ENCODE measurements around the gene TRABD2A. TPM values are rescaled to one million over a fixed set of nuclear protein-coding genes. Genes with fewer than 3 reads are reported as not detected.

TRABD2A gene
- total and polyA plus RNA-seq, 2 of the 13 experiments (the other 11 are each of a cell fraction or from before 2014, with no cell fraction given) = 0.15 TPM; not detected in 1

DNA sequence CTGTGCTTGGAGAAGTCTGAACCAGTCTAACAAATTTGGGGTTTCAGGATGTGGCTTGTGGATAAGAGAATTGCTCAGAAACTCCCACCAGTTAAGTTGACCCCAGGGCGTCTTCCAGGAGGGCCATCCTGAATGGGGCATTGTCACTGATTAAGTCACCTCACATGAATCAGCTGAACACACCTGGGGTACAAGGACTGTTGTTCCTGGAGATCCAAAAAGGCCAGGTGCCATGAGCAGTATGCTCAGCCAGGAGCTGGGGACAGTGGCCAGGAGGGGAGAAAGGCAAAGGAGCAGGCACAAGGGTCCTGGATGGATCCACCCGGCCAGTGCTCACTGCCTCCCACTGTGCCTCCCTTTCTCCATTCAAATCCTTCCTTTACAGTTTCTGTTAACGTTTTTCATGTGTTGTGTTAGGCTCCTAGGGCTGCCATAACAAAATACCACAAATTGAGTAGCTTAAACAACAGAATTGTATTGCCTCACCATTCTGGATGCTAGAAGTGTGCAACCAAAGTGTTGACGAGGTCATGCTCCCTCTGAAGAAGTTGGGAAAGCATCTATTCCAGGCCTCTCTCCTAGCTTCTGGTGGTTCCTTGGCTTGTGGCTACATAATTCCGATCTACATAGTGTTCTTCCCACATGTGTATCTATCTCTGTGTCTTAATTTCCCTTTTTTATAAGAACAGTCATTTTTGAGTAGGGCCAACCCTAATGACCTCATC, 33.4 kb downstream of the TRABD2A start (continued):
- no peak for TF ChIP-seq MED1 (CRISPR knock-in tag; IDR thresholded peaks at IDR 0.05)
- no peak for TF ChIP-seq NFIB (CRISPR knock-in tag; IDR thresholded peaks at IDR 0.05; ENCODE audit: borderline replicate concordance)
- TF ChIP-seq ARNT2 (CRISPR knock-in tag; IDR thresholded peaks at IDR 0.05; ENCODE audit: low read depth) = no peak
- TF ChIP-seq CC2D1A (CRISPR knock-in tag; IDR thresholded peaks at IDR 0.05) = no peak

DNA sequence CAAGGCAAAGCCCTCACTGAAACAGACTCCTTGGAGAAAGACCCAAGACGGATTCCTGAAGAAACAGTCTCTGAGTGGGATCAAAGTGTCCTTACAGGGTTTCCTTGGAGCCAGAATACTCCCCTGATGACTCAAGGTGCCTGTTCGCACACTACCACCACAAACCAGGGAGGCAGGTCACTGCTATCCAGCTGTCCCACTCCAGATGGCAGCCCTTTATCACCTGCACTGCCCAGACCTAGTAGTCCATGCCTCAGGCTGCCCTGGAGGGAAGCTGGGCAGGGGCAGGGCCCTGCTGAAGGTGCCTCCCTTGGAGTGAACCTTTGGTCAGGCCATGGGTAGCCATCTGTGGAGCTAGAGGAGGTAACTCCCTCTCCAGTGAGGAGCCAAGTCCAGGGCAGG, 34.1 kb downstream of the TRABD2A start:
- no peak overlapping the region for H3K9ac ChIP-seq (ENCODE audit: insufficient read depth, low read depth, low read length)

More for the DNA sequence above, 34.1 kb downstream of the TRABD2A start:
- Histone ChIP-seq H3K27me3 (ENCODE audit: control insufficient read depth in 1 of 2, insufficient read depth in 2 of 2, low read length in 2 of 2) (peaks cover 0 to 6% of the 10 kb centered on the region in 2 experiments; a peak in 1 of 5 replicates), H2AFZ (ENCODE audit: low read length) (no peak overlapping the region), H3K4me3 (replicated peaks in 1 of 3; ENCODE audit: insufficient read depth in 1 of 3, low read depth in 2 of 3, low read length in 3 of 3) (no peak overlapping the region), H4K20me1 (ENCODE audit: insufficient read depth, low read length) (no peaks in the 10 kb centered on the region), H3K4me1 (ENCODE audit: insufficient read depth, low read length) (no peaks in the 10 kb centered on the region), H3K4me2 (ENCODE audit: low read depth, low read length) (no peak overlapping the region), H3K79me2 (ENCODE audit: insufficient read depth, low read length) (no peaks in the 10 kb centered on the region), H3K36me3 (replicated peaks in 1 of 2; ENCODE audit: control insufficient read depth in 1 of 2, insufficient read depth in 2 of 2, low read length in 2 of 2) (no peaks in the 10 kb centered on the region), H3K27ac (ENCODE audit: extremely low read length, insufficient read depth, low read length) (no peak overlapping the region), H3K9me3 (ENCODE audit: low read length) (no peaks in the 10 kb centered on the region)
- no peak for TF ChIP-seq ZBTB21 (CRISPR knock-in tag; IDR thresholded peaks at IDR 0.05)
- TF ChIP-seq, protein P1, sequence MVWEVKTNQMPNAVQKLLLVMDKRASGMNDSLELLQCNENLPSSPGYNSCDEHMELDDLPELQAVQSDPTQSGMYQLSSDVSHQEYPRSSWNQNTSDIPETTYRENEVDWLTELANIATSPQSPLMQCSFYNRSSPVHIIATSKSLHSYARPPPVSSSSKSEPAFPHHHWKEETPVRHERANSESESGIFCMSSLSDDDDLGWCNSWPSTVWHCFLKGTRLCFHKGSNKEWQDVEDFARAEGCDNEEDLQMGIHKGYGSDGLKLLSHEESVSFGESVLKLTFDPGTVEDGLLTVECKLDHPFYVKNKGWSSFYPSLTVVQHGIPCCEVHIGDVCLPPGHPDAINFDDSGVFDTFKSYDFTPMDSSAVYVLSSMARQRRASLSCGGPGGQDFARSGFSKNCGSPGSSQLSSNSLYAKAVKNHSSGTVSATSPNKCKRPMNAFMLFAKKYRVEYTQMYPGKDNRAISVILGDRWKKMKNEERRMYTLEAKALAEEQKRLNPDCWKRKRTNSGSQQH (CRISPR knock-in tag; IDR thresholded peaks at IDR 0.05; ENCODE audit: low read depth) = no peak
- no peak for TF ChIP-seq HOXA7 (CRISPR knock-in tag; IDR thresholded peaks at IDR 0.05)
- no peak for TF ChIP-seq IRF2 (CRISPR knock-in tag; IDR thresholded peaks at IDR 0.05)
- no peak for TF ChIP-seq ZC3H4 (CRISPR knock-in tag; IDR thresholded peaks at IDR 0.05; ENCODE audit: borderline replicate concordance)
- no peak for TF ChIP-seq ETS1 (CRISPR knock-in tag; IDR thresholded peaks at IDR 0.05)
- no peak for TF ChIP-seq ZNF781 (CRISPR knock-in tag; IDR thresholded peaks at IDR 0.05; ENCODE audit: borderline replicate concordance, not compliant biosample characterization)
- TF ChIP-seq MLXIP (CRISPR knock-in tag; IDR thresholded peaks at IDR 0.05; ENCODE audit: borderline replicate concordance) = no peak
- TF ChIP-seq SRF (IDR thresholded peaks at IDR 0.05; ENCODE audit: low read depth, low read length) = no peak
- no peak for TF ChIP-seq ZSCAN5A (CRISPR knock-in tag; IDR thresholded peaks at IDR 0.05; ENCODE audit: borderline replicate concordance)
- 0% methylated on average over 2 of the region's 2 CpGs for WGBS (ENCODE audit: low lambda C conversion rate)
- no TSS peak for BruUV-seq (replicated peaks)
- DNase-seq (ENCODE audit: low spot score) (no peak), FAIRE-seq (no peak), ATAC-seq (no peak; the same call in 2 of the 3 replicates)
- in situ Hi-C loops (cut with HindIII; ENCODE audit: extremely low pct_ligation_motif_present, low pct_unique_long_range_greater_than_20kb) = no loop called here
- ChIA-PET POLR2A (no interaction called here), CTCF (ENCODE audit: low intra/inter-chr PET ratio, low total read pairs) (no interaction called here)
- intact Hi-C loops (cut with micrococcal nuclease; ENCODE audit: unreplicated experiment) = no loop called here
